ENCODE data around the gene WDR38. TPM values are rescaled to one million over a fixed set of nuclear protein-coding genes. Genes with fewer than 3 reads are reported as not detected.

The WDR38 gene
- total and polyA plus RNA-seq, 9 of the 15 experiments (the other 6 are each of a cell fraction or from before 2014, with no cell fraction given): not detected

GRCh38 chr9:124906966-124907365 lies 53.7 kb downstream of the WDR38 start:
- DNase-seq (ENCODE audit: extremely low read depth in 1 of 4, low spot score in 3 of 4) (no peak), FAIRE-seq (no peak), ATAC-seq (no peak)
- H3K27me3 ChIP-seq (ENCODE audit: control insufficient read depth in 2 of 2, insufficient read depth in 2 of 2, low read length in 2 of 2): no peaks in the 10 kb centered on the region
- ChIA-PET POLR2A (no interaction called here), CTCF (ENCODE audit: low intra/inter-chr PET ratio) (no interaction called here)
- H3K9ac ChIP-seq (ENCODE audit: insufficient read depth in 1 of 2, low read depth in 2 of 2, low read length in 2 of 2): no peak overlapping the region
- BruUV-seq (replicated peaks): no TSS peak
- no peaks in the 10 kb centered on the region for H3K9me3 ChIP-seq (replicated peaks; ENCODE audit: control insufficient read depth, insufficient read depth, low read depth, low read length)
- peaks cover 36% of the 10 kb centered on the region for H3K36me3 ChIP-seq (ENCODE audit: control insufficient read depth, insufficient read depth, low read length)
- in situ Hi-C loops (cut with MboI): no loop called here
- H3K79me2 ChIP-seq (ENCODE audit: control insufficient read depth, insufficient read depth, low read length): no peaks in the 10 kb centered on the region
- 88% methylated on average over 1 of the region's 1 CpG for WGBS (ENCODE audit: insufficient coverage, low coverage, missing lambda C conversion rate)
- H3K4me1 ChIP-seq (replicated peaks in 1 of 2; ENCODE audit: control insufficient read depth in 2 of 2, insufficient read depth in 2 of 2, low read length in 2 of 2): peaks cover 3 to 10% of the 10 kb centered on the region in 2 experiments; a peak in 3 of 5 replicates
- H4K20me1 ChIP-seq (replicated peaks; ENCODE audit: control insufficient read depth, insufficient read depth, low read length): no peaks in the 10 kb centered on the region
- H3K4me3 ChIP-seq: no peak overlapping the region
- H2AFZ ChIP-seq (ENCODE audit: low read depth, low read length): no peak overlapping the region
- H3K9me1 ChIP-seq (ENCODE audit: control insufficient read depth, insufficient read depth, low read length): no peaks in the 10 kb centered on the region
- intact Hi-C loops (cut with micrococcal nuclease): no loop called here
- H3K4me2 ChIP-seq (ENCODE audit: insufficient read depth, low read length): no peak overlapping the region
- no peak overlapping the region for H3K27ac ChIP-seq (ENCODE audit: extremely low read depth, low read depth, low read length)
- TF ChIP-seq SRSF3 (IDR thresholded peaks at IDR 0.05; ENCODE audit: insufficient read depth, low read length): no peak
- no peak for TF ChIP-seq POLR2G (IDR thresholded peaks at IDR 0.05; ENCODE audit: low read depth, low read length)
- TF ChIP-seq KLF13 (tag; IDR thresholded peaks at IDR 0.05; ENCODE audit: borderline replicate concordance, low read depth): no peak
- no peak for TF ChIP-seq E4F1 (CRISPR knock-in tag; IDR thresholded peaks at IDR 0.05; ENCODE audit: borderline replicate concordance)
- TF ChIP-seq SMARCA4 (IDR thresholded peaks at IDR 0.05): no peak
- TF ChIP-seq HMG20B (CRISPR knock-in tag; IDR thresholded peaks at IDR 0.05): no peak
- TF ChIP-seq, protein P1, sequence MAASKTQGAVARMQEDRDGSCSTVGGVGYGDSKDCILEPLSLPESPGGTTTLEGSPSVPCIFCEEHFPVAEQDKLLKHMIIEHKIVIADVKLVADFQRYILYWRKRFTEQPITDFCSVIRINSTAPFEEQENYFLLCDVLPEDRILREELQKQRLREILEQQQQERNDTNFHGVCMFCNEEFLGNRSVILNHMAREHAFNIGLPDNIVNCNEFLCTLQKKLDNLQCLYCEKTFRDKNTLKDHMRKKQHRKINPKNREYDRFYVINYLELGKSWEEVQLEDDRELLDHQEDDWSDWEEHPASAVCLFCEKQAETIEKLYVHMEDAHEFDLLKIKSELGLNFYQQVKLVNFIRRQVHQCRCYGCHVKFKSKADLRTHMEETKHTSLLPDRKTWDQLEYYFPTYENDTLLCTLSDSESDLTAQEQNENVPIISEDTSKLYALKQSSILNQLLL (CRISPR knock-in tag; IDR thresholded peaks at IDR 0.05; ENCODE audit: borderline replicate concordance): no peak
- no peak for TF ChIP-seq REST (IDR thresholded peaks at IDR 0.05; ENCODE audit: borderline replicate concordance)
- no peak for TF ChIP-seq REST (CRISPR knock-in tag; IDR thresholded peaks at IDR 0.05; ENCODE audit: low read depth)
- no peak for TF ChIP-seq NUFIP1 (IDR thresholded peaks at IDR 0.05; ENCODE audit: partially characterized antibody)

Data from K562 (cell line).